A549 (cell line): ENCODE results near the gene MYOZ3.

Experiments
- BHLHE40 ChIP-seq: IDR thresholded peaks from 2 replicates; pipeline ENCODE4 v1.6.1; 2012; ENCODE audit warnings: low read depth, low read length, inconsistent platforms
- EP300 ChIP-seq, 2 experiments: fragments of >200 bp; sonication (Bioruptor Twin); formaldehyde crosslinking; IDR thresholded peaks; 2 replicates in 1 of 2; 3 replicates in 1 of 2; pipeline ENCODE4 v1.6.1; 2016 to 2017
- HDAC2 ChIP-seq: fragments of 200-600 bp; sonication (generic); IDR thresholded peaks from 2 replicates; pipeline ENCODE4 v1.6.1; 2016
- HEYL ChIP-seq: fragments of 250-450 bp; sonication (Bioruptor Pico); IDR thresholded peaks from 2 replicates; pipeline ENCODE4 v1.8.0; 2021; ENCODE audit warnings: mild to moderate bottlenecking, moderate library complexity
- POLR2A ChIP-seq: IDR thresholded peaks from 2 replicates; pipeline ENCODE4 v1.6.1; 2012; ENCODE audit warnings: mild to moderate bottlenecking, low read length
- ZFP36 ChIP-seq: fragments of 450-650 bp; IDR thresholded peaks from 2 replicates; pipeline ENCODE4 v1.6.1; 2014; ENCODE audit warnings: borderline replicate concordance; ENCODE audit not compliant: partially characterized antibody
- TF ChIP-seq, protein P1 (sequence below): fragments of >200 bp; sonication (Bioruptor Twin); formaldehyde crosslinking; IDR thresholded peaks from 3 replicates; pipeline ENCODE4 v1.5.1; 2016

DNA sequence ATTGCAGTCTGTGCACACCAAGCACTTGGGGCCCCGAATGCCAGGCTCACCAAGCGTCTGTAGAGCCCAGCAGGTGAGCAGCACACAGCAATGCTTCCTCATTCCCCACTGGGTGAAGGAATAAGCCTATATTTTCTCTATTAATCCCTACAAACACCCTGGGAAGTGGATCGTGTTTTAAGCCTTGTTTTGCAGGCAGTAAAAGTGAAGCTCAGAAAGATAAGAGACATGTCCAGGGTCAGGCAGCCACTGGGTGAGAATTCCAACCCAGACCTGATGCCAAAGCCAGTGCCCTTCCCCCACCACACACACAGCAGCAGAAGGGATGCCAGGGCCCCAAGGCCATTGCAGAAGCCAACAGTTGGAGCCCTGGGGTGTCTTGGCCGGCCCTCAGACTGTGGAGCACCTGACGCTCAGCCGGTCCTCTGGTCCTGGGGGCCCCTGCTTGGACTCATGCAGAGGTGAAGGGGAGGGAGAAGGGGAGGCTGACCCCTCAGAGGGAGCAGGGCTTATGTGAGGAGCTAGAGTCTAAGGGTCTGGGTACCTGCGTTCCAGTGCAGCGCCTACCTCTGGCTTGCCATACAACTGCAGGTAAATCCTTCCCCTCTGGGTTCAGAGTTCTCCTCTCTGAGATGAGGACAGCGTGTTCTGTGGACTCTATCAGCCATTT is 46.9 kb upstream of the MYOZ3 start:
- no peak for TF ChIP-seq POLR2A
- TF ChIP-seq, protein P1, sequence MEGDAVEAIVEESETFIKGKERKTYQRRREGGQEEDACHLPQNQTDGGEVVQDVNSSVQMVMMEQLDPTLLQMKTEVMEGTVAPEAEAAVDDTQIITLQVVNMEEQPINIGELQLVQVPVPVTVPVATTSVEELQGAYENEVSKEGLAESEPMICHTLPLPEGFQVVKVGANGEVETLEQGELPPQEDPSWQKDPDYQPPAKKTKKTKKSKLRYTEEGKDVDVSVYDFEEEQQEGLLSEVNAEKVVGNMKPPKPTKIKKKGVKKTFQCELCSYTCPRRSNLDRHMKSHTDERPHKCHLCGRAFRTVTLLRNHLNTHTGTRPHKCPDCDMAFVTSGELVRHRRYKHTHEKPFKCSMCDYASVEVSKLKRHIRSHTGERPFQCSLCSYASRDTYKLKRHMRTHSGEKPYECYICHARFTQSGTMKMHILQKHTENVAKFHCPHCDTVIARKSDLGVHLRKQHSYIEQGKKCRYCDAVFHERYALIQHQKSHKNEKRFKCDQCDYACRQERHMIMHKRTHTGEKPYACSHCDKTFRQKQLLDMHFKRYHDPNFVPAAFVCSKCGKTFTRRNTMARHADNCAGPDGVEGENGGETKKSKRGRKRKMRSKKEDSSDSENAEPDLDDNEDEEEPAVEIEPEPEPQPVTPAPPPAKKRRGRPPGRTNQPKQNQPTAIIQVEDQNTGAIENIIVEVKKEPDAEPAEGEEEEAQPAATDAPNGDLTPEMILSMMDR = no peak
- no peak for TF ChIP-seq EP300 (IDR thresholded peaks at IDR 0.05)
- TF ChIP-seq ZFP36 = no peak
- no peak for TF ChIP-seq HEYL (CRISPR knock-in tag)
- TF ChIP-seq BHLHE40 = no peak
- TF ChIP-seq HDAC2 = no peak
